GM19372 (cell line): ENCODE data around the gene HOXA3.

Source experiments
- ATAC-seq: cut with Tn5 transposase; IDR thresholded peaks from one replicate; pipeline ENCODE4 v1.9.1; 2021; ENCODE audit warnings: mild to moderate bottlenecking, low read depth, moderate library complexity; ENCODE audit not compliant: unreplicated experiment

Gene HOXA3

DNA sequence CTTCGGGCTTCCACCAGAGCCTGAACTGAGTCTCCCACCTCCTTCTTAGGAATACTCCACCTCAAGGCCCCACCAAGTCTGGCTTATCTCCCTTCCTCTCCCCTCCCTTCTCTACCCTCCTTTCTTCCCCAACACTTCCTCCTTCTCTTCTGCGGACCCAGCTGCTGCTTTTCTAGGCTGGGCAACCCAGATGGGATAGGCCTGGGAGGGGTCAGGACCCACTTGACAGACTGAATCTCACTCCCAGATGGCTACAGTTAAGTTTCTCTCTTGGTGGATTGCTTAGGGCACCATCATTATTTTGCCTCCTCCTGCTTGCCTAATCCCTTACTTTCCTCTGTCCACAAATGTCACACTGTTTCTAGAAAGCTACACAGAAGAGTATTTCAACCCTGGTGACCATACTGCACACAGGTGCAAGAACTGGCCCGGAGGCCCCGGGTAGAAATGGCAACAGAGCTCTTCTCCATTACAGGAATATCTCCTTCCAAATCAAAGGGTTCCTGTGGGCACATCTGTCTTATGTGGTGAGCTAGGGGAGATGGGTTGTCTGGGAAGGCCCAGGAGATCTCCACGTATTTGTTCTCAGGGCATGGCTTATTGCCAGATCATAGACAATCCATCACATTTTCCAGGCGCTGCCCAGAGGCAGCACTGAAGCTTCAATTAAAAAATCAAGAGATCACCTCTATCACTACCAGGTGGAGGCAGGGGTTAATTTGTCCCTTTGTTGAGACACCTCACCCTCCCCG lies 37.8 kb upstream of the HOXA3 start:
- ATAC-seq: no peak

- ATAC-seq: no peak
Observed at GRCh38 chr7:27189295-27189996, 37.1 kb upstream of the HOXA3 start.

DNA sequence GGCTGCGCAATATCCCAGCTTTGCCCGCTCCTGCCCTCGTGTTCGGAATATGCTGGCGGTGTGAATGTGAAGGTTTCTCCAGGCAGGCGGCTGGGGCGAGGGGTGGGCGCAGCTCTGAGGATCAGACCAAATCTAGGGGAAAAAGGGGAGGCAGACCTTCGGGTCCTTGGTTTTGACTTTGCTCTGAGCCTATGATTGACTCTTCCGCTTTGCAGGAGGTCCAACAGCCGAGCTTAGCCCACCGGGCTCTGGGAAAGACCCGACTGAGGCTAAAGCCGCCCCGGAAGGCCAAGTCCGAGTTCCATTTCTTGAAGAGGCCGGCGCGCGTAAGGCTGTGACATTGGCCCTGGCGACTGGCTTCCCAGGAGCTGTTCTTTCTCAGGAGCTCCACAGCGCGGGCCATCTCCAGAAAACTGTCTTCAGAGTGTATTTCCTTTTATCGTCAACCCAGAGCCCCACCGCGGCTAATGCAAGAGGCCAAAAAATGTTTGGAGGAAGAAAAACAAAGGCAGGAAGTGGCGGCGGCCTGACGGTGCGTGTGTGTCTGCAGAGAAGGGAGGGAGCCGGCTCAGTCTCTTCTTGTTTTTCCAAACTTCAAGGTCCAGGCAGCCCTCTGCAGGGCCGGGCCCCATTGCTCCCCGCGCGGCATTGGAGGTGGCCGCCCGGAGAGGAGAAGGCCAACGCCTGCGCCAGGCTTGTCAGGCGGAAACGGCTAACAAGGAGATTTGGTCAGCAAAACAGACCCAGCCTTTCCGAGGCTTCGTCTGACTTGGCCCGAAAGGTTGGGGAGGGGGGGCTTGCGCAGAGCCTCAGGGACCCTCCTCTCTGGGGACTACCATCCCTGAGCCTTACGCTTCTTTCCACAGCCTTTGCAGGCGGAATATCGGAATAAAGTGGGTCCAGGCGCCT lies 36.3 kb upstream of the HOXA3 start:
- ATAC-seq: no peak

DNA sequence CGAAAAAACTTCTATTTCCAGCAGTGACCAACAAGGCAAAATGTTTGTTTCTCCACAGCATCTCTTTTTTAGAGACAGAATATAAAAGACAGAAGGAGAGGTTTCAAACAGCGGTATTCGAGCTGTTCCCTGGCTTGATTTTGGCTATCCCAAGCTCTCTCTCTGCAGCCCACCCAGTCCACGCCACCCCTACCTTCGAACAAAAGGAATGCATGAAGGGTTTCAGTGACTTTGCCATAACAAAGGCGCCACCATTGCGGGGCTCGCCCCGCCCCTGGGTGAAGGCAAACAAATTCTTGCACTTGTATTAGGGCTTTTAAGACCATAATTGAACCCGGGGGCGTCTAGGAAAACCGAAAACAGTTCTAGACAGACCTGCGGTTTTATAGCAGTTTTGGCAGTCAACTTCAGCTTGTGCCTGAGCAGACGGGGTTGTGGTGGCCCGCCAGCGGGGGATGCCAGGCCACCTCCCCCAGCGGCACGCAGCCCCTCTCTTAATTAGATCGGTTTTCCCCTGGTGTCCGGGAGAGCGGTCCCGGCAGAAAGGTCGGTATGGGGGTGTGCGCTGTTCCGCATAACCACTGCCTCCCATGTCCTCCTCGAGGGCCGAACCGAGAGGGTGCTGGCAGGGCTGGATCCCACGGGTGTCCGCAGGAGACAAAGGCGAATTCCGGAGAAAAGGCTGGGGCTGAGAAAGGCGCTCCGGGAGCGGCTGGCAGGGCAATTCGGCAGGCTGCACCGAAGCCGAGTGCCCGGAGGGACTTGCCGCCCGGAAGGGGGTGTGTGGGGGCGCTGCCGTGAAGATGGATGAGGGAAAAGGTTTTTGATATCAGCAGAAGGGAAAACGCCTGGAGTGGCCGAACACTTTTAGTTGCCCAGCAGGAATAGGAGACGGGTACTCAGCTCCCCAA lies 35.3 kb upstream of the HOXA3 start:
- ATAC-seq: no peak

DNA sequence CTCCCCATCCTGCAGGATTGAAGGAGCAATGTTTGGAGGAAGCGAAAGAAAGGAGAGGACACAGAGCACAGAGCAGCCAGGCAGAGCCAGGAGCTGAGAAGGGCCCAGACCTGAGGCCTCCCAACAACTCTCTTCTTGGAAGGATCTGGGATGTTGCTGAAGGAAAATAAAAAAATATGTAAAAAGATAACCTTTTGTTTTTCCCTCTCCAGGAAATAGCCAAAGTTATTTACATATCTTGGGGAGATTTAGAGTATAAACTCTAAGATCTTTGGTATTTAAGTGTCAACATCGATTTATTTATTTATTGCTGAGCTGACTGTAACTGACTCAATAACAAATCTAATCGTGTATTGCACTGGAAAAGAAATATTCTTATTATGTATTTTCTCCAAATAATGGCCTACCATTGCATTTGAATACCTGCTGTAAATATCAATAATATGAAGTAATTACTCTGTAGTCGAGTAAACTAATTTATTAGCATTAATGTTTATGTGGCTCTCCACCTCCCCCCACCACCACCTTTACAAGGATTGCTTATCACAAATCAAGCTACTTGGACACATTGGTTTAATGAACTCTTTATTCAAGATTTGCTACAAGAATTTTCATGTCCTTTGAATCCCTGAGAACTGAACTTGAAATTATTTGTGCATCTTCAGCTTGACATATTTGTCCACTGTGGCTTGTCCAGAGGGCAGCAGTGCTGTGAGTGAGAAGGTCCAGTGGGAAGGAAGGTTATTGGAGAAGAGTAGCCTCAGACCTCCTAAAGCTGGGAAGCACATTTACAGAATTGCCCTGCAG lies 34.5 kb upstream of the HOXA3 start:
- no peak for ATAC-seq

DNA sequence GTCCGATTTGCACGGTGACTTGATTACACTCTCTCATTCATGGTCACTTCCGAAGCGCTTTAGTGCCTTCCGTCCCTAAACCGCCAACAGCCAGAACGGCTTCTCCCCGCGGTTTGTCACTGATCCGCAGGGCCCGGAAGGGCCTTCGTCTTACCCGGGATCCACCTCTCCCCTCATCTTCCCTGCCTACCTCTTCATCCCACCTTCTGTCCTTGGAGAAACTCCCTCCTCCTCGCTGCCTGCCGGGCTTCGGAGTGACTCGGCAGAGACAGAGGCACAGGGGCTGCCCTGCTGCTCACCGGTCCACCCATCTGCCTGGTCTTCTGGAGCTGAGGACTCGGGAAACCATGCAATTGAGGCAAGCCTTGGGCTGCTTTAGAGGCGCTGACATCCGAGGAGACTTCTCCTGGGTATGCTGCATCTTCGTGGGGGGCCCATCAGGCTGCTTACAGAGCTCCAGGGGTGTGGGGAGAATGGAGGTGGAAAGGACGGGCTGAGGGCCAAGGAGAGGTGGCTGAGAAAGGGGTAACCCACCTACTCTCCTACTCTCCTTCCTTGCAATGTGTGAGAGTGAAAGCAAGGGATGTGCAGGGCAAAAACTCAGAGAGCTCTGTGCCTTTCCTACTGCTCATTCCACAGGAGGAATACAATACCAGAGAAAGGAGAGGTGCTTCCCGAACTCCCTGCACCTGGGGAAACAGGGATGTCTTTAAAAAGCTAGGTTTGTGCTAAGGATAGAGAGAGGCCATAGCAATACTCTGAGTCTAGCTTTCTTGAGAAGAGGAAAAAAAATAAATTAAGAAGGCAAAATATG lies 33.7 kb upstream of the HOXA3 start:
- no peak for ATAC-seq

GRCh38 chr7:27185013-27185853 lies 32.9 kb upstream of the HOXA3 start, which contains the start of gene HOXA11:
Gene HOXA11 (minus strand): TSS chr7:27185232. CDS start chr7:27185144, 88 bp downstream.
- no peak for ATAC-seq

DNA sequence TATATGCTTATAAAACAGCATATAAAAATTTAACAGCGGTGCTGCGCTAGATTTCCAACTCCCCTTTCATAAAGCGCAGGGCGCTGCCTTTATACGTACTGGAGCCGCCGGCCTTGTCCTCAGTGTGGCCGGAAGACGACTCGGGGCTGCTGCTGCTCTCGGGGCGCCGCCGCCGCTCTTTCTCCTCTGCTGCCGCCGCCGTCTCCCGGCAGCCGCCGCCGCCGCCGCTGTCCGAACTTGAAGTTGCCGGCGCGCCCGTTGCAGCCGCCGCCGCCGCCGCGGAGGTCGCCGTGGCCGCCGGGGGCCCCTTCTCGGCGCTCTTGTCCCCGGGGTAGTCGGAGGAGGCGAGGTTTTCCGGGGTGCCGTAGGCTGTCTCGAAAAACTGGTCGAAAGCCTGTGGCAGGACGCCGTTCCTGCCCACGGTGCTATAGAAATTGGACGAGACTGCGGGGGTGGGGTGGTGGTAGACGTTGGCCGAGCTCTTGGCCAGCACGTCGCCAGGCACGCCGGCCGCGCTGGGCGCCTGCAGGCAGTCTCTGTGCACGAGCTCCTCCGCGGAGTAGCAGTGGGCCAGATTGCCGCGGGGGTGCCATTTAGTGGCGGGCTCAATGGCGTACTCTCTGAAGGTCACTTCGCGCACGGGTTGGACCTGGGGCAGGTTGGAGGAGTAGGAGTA lies 32.1 kb upstream of the HOXA3 start:
- ATAC-seq: no peak

DNA sequence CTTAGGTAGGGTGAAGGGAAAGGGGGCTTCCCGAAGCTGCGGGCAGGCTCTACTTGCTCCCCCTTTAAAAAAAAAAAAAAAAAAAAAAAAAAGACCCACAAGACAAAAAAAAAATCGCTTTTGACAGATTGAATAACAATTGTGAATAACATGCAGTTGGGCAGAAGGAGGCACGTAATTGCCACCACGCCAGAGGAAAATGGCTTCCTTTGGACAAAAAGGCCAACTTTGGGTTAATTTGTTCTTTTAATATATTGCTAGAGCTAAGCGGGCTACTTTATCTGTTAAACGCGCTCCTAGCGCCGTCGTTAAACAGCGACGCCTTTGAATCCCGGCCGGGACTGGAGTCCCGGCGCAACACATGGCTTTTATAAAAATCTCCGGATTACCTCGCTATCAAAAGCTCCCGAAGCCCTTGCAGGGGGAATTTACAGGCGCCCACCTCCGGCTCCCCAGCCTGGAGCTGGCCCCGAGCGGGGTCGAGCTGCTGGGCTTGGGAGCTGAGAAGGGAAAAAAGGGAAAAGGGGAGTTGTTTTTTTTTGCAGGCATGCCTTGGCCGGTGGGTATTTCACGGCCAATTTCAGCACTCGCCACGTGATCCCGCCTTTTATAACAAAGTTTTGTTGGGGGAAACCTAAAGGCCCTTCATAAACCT lies 31.4 kb upstream of the HOXA3 start:
- ATAC-seq: no peak

- no peak for ATAC-seq
Observed at GRCh38 chr7:27182861-27183681, 30.7 kb upstream of the HOXA3 start.

GRCh38 chr7:27182285-27182841 lies 30.0 kb upstream of the HOXA3 start:
- ATAC-seq: no peak

GRCh38 chr7:27181795-27182275 lies 29.5 kb upstream of the HOXA3 start:
- no peak for ATAC-seq

DNA sequence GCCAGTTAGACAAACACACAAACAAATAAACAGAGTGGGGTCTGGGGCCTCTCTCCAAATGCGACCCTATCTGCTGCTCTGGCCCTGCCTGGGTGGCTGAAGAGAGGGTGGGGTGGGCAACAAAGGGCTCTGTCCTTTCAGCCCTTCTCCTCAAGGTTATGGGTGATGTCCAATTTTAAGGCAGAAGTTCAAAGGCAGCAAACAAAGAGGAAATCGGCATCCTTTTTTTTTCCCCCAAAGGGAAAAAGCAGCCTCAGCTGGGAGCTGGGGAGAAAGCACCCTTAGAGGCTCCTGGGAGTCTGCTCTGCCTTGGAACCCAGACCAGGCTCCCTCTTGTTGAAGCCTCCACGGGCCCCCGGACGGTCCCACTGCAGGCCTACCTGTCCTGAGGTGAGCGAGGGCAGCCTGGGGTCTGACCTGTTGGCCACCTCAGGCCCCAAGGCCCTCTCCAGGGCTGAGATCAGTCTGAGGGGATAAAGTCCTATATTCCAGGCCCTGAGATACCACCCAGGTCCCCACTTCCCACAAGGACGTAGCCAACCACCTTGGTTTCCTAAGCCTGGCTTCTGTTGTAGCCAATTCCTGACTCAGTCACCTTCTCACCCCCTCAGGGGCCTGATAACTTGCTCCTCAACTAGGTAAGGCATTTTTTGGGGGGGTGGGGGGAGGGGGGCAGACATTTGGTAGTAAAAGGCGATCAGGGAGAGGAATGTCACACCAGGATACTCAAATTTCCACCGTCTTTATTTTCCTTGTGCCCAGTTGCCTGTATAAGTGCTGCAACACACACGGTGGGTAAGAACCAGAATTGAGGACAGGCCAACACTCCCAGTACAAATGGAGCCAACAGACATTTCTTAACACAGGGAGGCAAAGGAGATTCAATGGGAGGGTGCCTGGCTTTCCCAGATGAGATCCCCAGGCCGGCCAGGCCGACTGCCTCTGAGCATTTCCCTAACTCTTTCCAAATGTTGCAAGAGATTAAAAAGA lies 28.3 kb upstream of the HOXA3 start:
- no peak for ATAC-seq
